ENCODE measurements around the gene DGAT2L6. TPM values are rescaled to one million over a fixed set of nuclear protein-coding genes. Genes with fewer than 3 reads are reported as not detected.
"Not testable (repeated sequence)": the region's sequence is repeated elsewhere in the genome, so short reads cannot be mapped to it uniquely, and the experiment has no call there.

DGAT2L6 gene
- total RNA-seq, 1 donor from 2014 or later = not detected

DNA sequence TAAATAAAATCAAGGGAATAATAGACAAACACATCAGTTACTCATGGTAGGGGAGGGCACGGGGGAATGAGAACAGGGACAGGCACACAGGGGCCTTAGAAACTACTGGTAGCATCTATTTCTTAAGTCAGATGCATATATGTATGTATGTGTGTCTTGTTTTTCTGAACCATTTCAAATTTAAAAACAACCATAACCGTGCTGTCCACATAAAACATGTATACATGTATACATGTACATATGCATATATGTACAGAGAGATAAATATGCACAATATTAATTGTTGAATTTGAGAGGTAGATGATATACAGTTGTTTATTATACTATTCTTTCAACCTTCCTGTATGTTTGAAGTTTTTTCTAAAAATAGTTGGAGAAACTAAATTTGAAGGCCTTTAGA, 49.4 kb downstream of the DGAT2L6 start:
- Mint-ChIP-seq H3K27ac (ENCODE audit: unreplicated experiment) (no peak overlapping the region), H3K4me3 (no peak overlapping the region), H3K36me3 (ENCODE audit: low read depth) (peaks cover 3% of the 10 kb centered on the region), H3K9me3 (peaks cover 4% of the 10 kb centered on the region), H3K27me3 (ENCODE audit: low read depth) (no peaks in the 10 kb centered on the region), H3K4me1 (no peaks in the 10 kb centered on the region)
- no peak for TF ChIP-seq CTCF (conservative IDR thresholded peaks at IDR 0.05)
- no peak for DNase-seq (ENCODE audit: low read depth, low spot score)

DNA sequence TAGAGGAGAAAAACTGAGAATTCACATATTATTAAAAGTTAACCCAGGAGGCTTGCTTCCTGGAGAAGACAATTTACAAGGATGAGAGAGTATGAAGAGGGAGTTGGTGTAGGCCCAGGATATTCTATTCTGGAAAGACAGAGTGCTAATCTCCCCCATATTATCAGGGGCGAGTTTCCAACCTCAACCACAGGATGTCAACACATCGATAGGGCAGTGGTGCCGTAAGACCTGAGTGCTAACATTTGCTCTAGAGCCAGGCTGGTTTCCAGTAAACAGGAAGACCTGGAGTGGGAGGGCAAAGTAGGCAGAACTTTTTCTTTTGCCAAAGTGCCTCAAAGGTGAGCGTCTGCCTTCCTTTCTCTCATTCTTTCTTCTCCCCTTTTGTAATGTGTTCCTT, 54.4 kb downstream of the DGAT2L6 start:
- peaks cover 15% of the 10 kb centered on the region for H3K9me3 Mint-ChIP-seq
- no peaks in the 10 kb centered on the region for H3K4me1 Mint-ChIP-seq
- peaks cover 3% of the 10 kb centered on the region for H3K36me3 Mint-ChIP-seq (ENCODE audit: low read depth)
- no peak for DNase-seq (ENCODE audit: low read depth, low spot score)
- no peak overlapping the region for H3K4me3 Mint-ChIP-seq
- TF ChIP-seq CTCF (conservative IDR thresholded peaks at IDR 0.05) = no peak
- H3K27ac Mint-ChIP-seq (ENCODE audit: unreplicated experiment) = no peak overlapping the region
- H3K27me3 Mint-ChIP-seq (ENCODE audit: low read depth) = peaks cover 2% of the 10 kb centered on the region

- Mint-ChIP-seq H3K4me3 (no peak within 1 kb of the TSS), H3K9me3 (peaks cover 11% of the 10 kb centered on the region), H3K27me3 (ENCODE audit: low read depth) (peaks cover 2% of the 10 kb centered on the region), H3K4me1 (no peaks in the 10 kb centered on the region), H3K36me3 (ENCODE audit: low read depth) (no peaks in the 10 kb centered on the region), H3K27ac (ENCODE audit: unreplicated experiment) (no peak within 1 kb of the TSS)
- DNase-seq (ENCODE audit: low read depth, low spot score) = no peak
- no peak for TF ChIP-seq CTCF (conservative IDR thresholded peaks at IDR 0.05)
Measured at GRCh38 chrX:70234355-70234754, 57.1 kb downstream of the DGAT2L6 start, which contains the start of gene AWAT1. TSS of gene AWAT1 (plus strand) at chrX:70234655. CDS start at chrX:70234696, 41 bp downstream.

DNA sequence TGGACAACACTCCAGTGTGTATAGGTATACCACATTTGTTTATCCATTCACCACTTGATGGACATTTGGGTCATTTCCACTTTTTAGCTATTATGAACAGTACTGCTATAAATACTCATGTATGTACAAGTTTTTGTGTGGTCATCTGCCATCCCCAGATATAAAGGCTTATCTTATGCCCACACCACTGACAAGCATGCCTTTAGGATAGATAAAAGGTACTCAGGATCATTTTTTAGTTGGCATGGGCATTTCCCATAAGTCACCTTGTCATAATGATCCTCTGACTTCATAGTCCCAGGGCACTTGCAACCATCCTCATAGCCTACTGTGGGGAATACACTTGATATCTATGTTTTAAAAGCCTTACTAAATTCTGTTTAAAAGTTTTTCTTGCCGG, 63.5 kb downstream of the DGAT2L6 start:
- Mint-ChIP-seq H3K36me3 (ENCODE audit: low read depth) (peaks cover 2% of the 10 kb centered on the region), H3K4me3 (no peak overlapping the region), H3K27ac (ENCODE audit: unreplicated experiment) (no peak overlapping the region), H3K4me1 (no peaks in the 10 kb centered on the region), H3K9me3 (peaks cover 9% of the 10 kb centered on the region), H3K27me3 (ENCODE audit: low read depth) (no peaks in the 10 kb centered on the region)
- no peak for TF ChIP-seq CTCF (conservative IDR thresholded peaks at IDR 0.05)
- DNase-seq (ENCODE audit: low read depth, low spot score) = no peak

DNA sequence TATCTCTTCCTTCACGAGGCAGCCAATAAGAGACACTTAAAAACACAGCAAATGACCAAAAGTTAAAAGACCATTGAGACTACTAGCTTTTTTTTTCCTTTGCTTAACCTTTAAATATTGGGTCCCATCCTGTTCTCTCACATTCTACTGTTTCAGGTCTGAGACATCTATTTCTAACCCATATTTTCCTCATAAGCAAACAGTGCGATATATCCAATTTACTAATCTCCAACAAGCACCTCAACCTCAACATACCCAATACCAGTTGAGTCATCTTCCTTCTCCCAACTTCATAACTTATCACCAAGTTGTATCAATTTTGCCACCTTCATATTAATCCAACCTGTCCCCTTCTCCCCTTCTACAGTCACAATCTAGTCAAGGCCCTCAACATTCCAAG, 64.2 kb downstream of the DGAT2L6 start:
- peaks cover 6% of the 10 kb centered on the region for H3K9me3 Mint-ChIP-seq
- H3K4me3 Mint-ChIP-seq = no peak overlapping the region
- no peaks in the 10 kb centered on the region for H3K4me1 Mint-ChIP-seq
- H3K27me3 Mint-ChIP-seq (ENCODE audit: low read depth) = no peaks in the 10 kb centered on the region
- no peak for TF ChIP-seq CTCF (conservative IDR thresholded peaks at IDR 0.05)
- no peak for DNase-seq (ENCODE audit: low read depth, low spot score)
- no peak overlapping the region for H3K27ac Mint-ChIP-seq (ENCODE audit: unreplicated experiment)
- H3K36me3 Mint-ChIP-seq (ENCODE audit: low read depth) = peaks cover 2% of the 10 kb centered on the region

DNA sequence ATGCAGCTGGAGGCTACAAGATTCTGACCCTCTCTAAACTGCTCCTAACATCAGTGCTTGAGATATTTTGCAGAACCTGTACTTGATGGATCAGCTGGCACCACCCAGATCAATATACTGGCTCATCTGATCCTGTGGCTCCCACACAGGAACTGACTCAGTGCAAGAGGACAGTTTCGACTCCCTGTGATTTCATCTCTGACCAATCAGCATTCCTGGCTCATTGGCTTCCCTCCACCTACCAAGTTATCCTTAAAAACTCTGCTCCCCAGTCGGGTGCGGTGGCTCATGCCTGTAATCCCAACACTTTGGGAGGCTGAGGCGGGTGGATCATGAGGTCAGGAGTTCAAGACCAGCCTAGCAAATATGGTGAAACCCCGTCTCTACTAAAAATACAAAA, 66.3 kb downstream of the DGAT2L6 start:
- H3K9me3 Mint-ChIP-seq; H3K4me3 Mint-ChIP-seq; H3K36me3 Mint-ChIP-seq (ENCODE audit: low read depth); H3K27me3 Mint-ChIP-seq (ENCODE audit: low read depth); DNase-seq (ENCODE audit: low read depth, low spot score); H3K4me1 Mint-ChIP-seq; H3K27ac Mint-ChIP-seq (ENCODE audit: unreplicated experiment): not testable (repeated sequence)
